ENCODE results near the gene MINDY4. TPM values are rescaled to one million over a fixed set of nuclear protein-coding genes. Genes with fewer than 3 reads are reported as not detected.

Gene MINDY4
- total and polyA plus RNA-seq, 2 of the 8 experiments (the other 6 are each of a cell fraction or from before 2014, with no cell fraction given): 1.3 to 3.6 TPM

DNA sequence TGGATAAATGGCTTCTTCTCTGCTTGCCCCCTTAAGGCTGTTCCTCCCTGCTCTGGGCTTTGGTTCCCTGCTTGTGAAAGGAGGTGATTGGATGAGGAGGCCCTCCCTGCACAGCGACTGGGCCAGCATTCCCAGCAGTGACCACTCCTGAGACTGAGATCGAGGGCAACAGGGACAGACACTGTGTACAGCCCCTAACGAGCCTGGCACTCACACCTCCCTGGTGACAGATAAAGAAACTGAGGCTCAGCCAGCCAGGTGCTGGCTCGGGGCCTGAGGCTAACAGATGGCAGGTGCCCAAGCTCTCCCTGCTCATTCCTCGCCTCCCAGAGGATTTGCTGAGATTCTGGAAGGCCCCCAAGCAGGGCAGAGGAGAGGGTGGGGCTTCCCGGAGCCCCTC, 128.4 kb downstream of the MINDY4 start:
- H3K14ac ChIP-seq (ENCODE audit: insufficient read length): no peak overlapping the region
- H3K23me2 ChIP-seq (ENCODE audit: low read depth, low read length): no peaks in the 10 kb centered on the region
- TF ChIP-seq CBX5 (IDR thresholded peaks at IDR 0.05; ENCODE audit: low read depth, low read length): no peak
- no peak overlapping the region for H3K9ac ChIP-seq (replicated peaks in 1 of 4; ENCODE audit: extremely low read depth in 1 of 4, low read depth in 3 of 4, low read length in 3 of 4)
- no peak overlapping the region for H2AFZ ChIP-seq (ENCODE audit: low read length)
- no peaks in the 10 kb centered on the region for H3K79me2 ChIP-seq (ENCODE audit: control insufficient read depth in 1 of 2, insufficient read depth in 2 of 2, low read length in 2 of 2)
- ChIA-PET POLR2A (ENCODE audit: partially characterized antibody) (no interaction called here), CTCF (ENCODE audit: partially characterized antibody) (interaction anchor here (0.5 to 1.5 kb wide), 4 partner anchors 9 to 72 kb away, joined by 3 to 4 read pairs (median 3); no protein-coding TSS in a partner anchor)
- H2BK5ac ChIP-seq (ENCODE audit: low read depth, low read length): no peak overlapping the region
- H3K56ac ChIP-seq (replicated peaks; ENCODE audit: insufficient read length, low read depth, low read length): no peak overlapping the region
- H3K27me3 ChIP-seq (replicated peaks in 1 of 4; ENCODE audit: control insufficient read depth in 3 of 4, extremely low read depth in 1 of 4, insufficient read depth in 3 of 4, low read length in 3 of 4): no peaks in the 10 kb centered on the region; a peak in 1 of 7 replicates
- H3K23ac ChIP-seq (ENCODE audit: insufficient read length): no peak overlapping the region
- H3K9me3 ChIP-seq (ENCODE audit: insufficient read depth in 2 of 2, low read depth in 1 of 2, low read length in 1 of 2): no peaks in the 10 kb centered on the region
- H3K4me3 ChIP-seq (ENCODE audit: extremely low read depth in 1 of 4, insufficient read depth in 2 of 4, low read depth in 3 of 4, low read length in 4 of 4): no peak overlapping the region
- no peak overlapping the region for H2BK12ac ChIP-seq (ENCODE audit: low read depth, low read length)
- no peak overlapping the region for H3K18ac ChIP-seq (ENCODE audit: extremely low read depth, low read length)
- no peak overlapping the region for H3K27ac ChIP-seq (ENCODE audit: low read depth, low read length)
- H3K79me1 ChIP-seq (ENCODE audit: low read depth, low read length): no peaks in the 10 kb centered on the region
- no peak overlapping the region for H2BK15ac ChIP-seq (ENCODE audit: low read length)
- H3K36me3 ChIP-seq (ENCODE audit: control insufficient read depth in 2 of 4, insufficient read depth in 4 of 4, low read length in 3 of 4): no peaks in the 10 kb centered on the region
- no peak overlapping the region for H4K91ac ChIP-seq (replicated peaks; ENCODE audit: insufficient read length, low read length)
- H3K4me1 ChIP-seq (replicated peaks in 1 of 4; ENCODE audit: control insufficient read depth in 3 of 4, insufficient read depth in 4 of 4, low read length in 3 of 4): no peaks in the 10 kb centered on the region; a peak in 1 of 7 replicates
- H4K8ac ChIP-seq (ENCODE audit: extremely low read depth, insufficient read depth, low read length): no peak overlapping the region
- H3K4ac ChIP-seq (replicated peaks; ENCODE audit: insufficient read length, low read depth, low read length): no peak overlapping the region
- DNase-seq (ENCODE audit: low read depth in 1 of 2, low spot score in 2 of 2): no peak
- no peak overlapping the region for H2AK5ac ChIP-seq (ENCODE audit: low read depth, low read length)
- no peak overlapping the region for H2BK20ac ChIP-seq (ENCODE audit: low read length)
- H4K20me1 ChIP-seq (replicated peaks in 1 of 2; ENCODE audit: control insufficient read depth in 1 of 2, insufficient read depth in 2 of 2, low read length in 2 of 2): peaks cover 0 to 2% of the 10 kb centered on the region in 2 experiments
- 69% methylated on average over 6 of the region's 6 CpGs; no CpG with 5 or more reads in 1 of the 2 experiments for WGBS, 2 experiments (ENCODE audit: extremely low coverage in 1 of 2, insufficient coverage in 1 of 2, insufficient read length in 1 of 2, insufficient replicate concordance in 2 of 2, low coverage in 1 of 2, low lambda C conversion rate in 2 of 2, missing lambda C conversion rate in 1 of 2)
- FAIRE-seq: no peak
- no peak overlapping the region for H4K5ac ChIP-seq (ENCODE audit: insufficient read length, low read depth, low read length)
- no peak overlapping the region for H2BK120ac ChIP-seq (replicated peaks; ENCODE audit: low read depth, low read length)
- H3K4me2 ChIP-seq (ENCODE audit: insufficient read depth in 1 of 2, low read depth in 2 of 2, low read length in 2 of 2): no peak overlapping the region

Measured in H1 (cell line).